B cell (primary cell): ENCODE measurements around the gene IVL.

ENCODE experiments used
- CTCF ChIP-seq: fragments of 200-600 bp; IDR thresholded peaks from one replicate; pipeline ENCODE4 v1.8.0; 2022; ENCODE audit warnings: antibody characterized with exemption, mild to moderate bottlenecking
- EZH2 ChIP-seq: IDR thresholded peaks from 2 replicates; pipeline ENCODE4 v1.6.1; 2012; ENCODE audit warnings: borderline replicate concordance, low read depth, mild to moderate bottlenecking, moderate library complexity, low read length; ENCODE audit not compliant: insufficient read depth, poor library complexity, severe bottlenecking

- TF ChIP-seq CTCF: no peak
- TF ChIP-seq EZH2: no peak
Measured at GRCh38 chr1:152959273-152959672, 50.9 kb downstream of the IVL start.
